Measurements from ENCODE around the gene PLK2. TPM values are rescaled to one million over a fixed set of nuclear protein-coding genes. Genes with fewer than 3 reads are reported as not detected.
A peak's percentile ranks its signal among the peaks of the same experiment; 100 is the strongest.

Gene PLK2
- 100 to 1,000 TPM in 2 of 3 donors, 10 to 100 TPM in 1; 29.0 to 384 (median 177) TPM for total RNA-seq

- peak; percentile 95 to 97 for DNase-seq (ENCODE audit: low spot score in 2 of 2)
- Histone ChIP-seq H3K27me3 (no peaks in the 10 kb centered on the region), H3K27ac (peak within 1 kb of the TSS; percentile 98 to 99), H3K4me1 (peaks cover under 1 to 4% of the 10 kb centered on the region in 2 donors), H3K9me3 (no peaks in the 10 kb centered on the region), H3K4me3 (peak within 1 kb of the TSS; percentile 83 to 93 (median 90)), H3K36me3 (peaks cover 1% of the 10 kb centered on the region)
- peak; percentile 39 to 77 (median 72) for TF ChIP-seq CTCF (IDR thresholded peaks at IDR 0.05)
- peak; percentile 99 for TF ChIP-seq POLR2A (IDR thresholded peaks at IDR 0.05)
- TF ChIP-seq POLR2AphosphoS5 (IDR thresholded peaks at IDR 0.05) = peak; percentile 100
- intact Hi-C loops (cut with DNase I; ENCODE audit: low total_unique reads) = loop anchor here (5.0 kb wide), 2 partner anchors 573 to 678 kb away; no protein-coding TSS in a partner anchor
Observed at GRCh38 chr5:58460002-58460731, at the start of gene PLK2. Gene PLK2, minus strand, starts transcription at chr5:58460086. Its CDS starts 127 bp downstream, at chr5:58459959.

DNA sequence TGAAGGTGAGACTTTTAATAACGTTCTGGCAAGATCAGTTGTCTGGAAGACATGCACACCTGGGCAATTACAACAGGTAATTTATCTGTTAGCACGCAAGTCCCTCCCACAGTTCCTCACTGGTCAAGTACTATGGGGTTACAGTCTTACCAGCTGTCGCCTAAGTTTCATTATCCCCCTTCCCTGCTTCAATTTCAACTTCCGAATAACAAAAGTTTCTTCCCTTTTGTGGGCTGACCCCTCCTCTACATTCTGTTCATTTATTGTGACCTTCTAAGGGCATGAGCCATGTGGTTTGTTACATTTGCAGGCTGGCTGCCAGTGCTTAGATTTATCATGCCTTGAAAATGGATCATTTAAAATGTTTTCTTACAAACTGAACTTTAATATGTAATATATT, 47.8 kb upstream of the PLK2 start:
- no peak overlapping the region for H3K27ac ChIP-seq
- TF ChIP-seq CTCF (IDR thresholded peaks at IDR 0.05) = no peak
- no peak for TF ChIP-seq POLR2AphosphoS5 (IDR thresholded peaks at IDR 0.05)
- no peak for TF ChIP-seq POLR2A (IDR thresholded peaks at IDR 0.05)
- H3K9me3 ChIP-seq = peaks cover 0 to under 1% of the 10 kb centered on the region in 2 donors
- H3K27me3 ChIP-seq = no peaks in the 10 kb centered on the region
- H3K4me1 ChIP-seq = no peaks in the 10 kb centered on the region
- DNase-seq (ENCODE audit: low spot score in 2 of 2) = no peak
- no peak overlapping the region for H3K4me3 ChIP-seq
- no peaks in the 10 kb centered on the region for H3K36me3 ChIP-seq
- intact Hi-C loops (cut with DNase I; ENCODE audit: low total_unique reads) = no loop called here

- H3K4me1 ChIP-seq = no peaks in the 10 kb centered on the region
- no peak overlapping the region for H3K27ac ChIP-seq
- no peaks in the 10 kb centered on the region for H3K36me3 ChIP-seq
- TF ChIP-seq POLR2AphosphoS5 (IDR thresholded peaks at IDR 0.05) (no peak), POLR2A (IDR thresholded peaks at IDR 0.05) (no peak), CTCF (IDR thresholded peaks at IDR 0.05) (no peak)
- intact Hi-C loops (cut with DNase I; ENCODE audit: low total_unique reads) = no loop called here
- no peaks in the 10 kb centered on the region for H3K27me3 ChIP-seq
- DNase-seq (ENCODE audit: low spot score in 2 of 2) = no peak
- H3K4me3 ChIP-seq = no peak overlapping the region
- H3K9me3 ChIP-seq = no peaks in the 10 kb centered on the region
Observed at GRCh38 chr5:58505971-58506640, 46.2 kb upstream of the PLK2 start.

DNA sequence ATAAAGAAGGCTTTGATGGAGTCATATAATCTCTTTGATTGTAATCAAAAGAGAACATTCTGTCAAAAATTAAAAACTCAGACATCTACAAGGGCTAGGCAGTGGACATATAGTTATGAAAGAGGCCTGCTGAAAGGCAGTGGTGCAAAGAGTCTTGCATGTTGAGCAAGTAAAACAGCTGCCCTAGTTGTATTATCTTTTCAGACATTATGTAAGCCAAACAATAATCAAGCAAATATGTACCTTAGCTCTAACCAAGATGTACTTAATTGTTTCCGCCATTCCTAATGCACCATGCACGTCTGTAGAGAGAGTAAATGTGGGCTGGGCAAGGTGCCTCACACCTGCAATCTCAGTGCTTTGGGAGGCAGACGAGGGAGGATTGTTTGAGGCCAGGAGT, 45.6 kb upstream of the PLK2 start:
- Histone ChIP-seq H3K9me3 (no peaks in the 10 kb centered on the region), H3K4me1 (no peaks in the 10 kb centered on the region), H3K27me3 (no peaks in the 10 kb centered on the region), H3K4me3 (no peak overlapping the region), H3K36me3 (no peaks in the 10 kb centered on the region), H3K27ac (no peak overlapping the region)
- DNase-seq (ENCODE audit: low spot score in 2 of 2) = no peak
- TF ChIP-seq POLR2A (IDR thresholded peaks at IDR 0.05) (no peak), CTCF (IDR thresholded peaks at IDR 0.05) (no peak), POLR2AphosphoS5 (IDR thresholded peaks at IDR 0.05) (no peak)
- intact Hi-C loops (cut with DNase I; ENCODE audit: low total_unique reads) = no loop called here

DNA sequence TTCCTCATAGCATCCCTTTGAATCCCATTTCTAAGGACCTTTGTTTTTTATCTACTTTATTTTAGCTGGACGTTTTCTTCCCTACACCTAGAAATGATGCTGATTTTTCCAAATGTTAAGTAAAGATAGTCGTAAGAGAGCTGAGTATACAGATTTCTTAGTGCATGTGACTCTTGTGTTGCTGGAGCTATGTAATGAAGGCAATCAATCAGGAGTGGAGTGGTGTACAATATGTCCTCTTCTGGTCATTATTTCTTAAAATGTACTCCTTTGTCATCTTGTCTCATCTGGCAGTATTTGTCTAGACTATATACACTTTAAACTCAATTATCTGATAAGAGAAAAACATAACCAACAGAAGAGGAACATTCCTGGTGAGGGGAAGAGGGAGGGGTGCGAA, 44.9 kb upstream of the PLK2 start:
- intact Hi-C loops (cut with DNase I; ENCODE audit: low total_unique reads) = no loop called here
- DNase-seq (ENCODE audit: low spot score in 2 of 2) = no peak
- Histone ChIP-seq H3K36me3 (no peaks in the 10 kb centered on the region), H3K4me3 (no peak overlapping the region), H3K27me3 (no peaks in the 10 kb centered on the region), H3K27ac (no peak overlapping the region), H3K9me3 (no peaks in the 10 kb centered on the region), H3K4me1 (no peaks in the 10 kb centered on the region)
- no peak for TF ChIP-seq CTCF (IDR thresholded peaks at IDR 0.05)
